ENCODE data around the gene SFR1.

DNA sequence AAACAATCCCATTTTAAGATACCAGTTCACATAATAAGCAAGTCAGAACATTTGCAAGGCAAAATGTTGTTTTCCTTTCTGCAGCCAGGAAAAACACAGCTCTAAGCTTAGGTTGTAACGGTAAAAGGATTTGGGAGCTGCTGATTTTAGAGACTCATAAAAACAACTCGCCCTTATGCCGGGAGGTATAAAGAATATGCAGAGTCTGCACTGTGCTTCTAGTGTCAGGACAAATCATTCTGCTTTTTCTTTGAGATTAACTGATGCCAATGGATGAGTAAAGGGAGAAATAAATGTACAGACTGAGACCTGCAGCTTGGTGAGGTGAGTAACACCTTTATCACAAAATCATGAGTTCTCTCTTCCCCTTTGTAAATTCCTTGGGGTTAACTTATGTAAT lies 2.0 kb upstream of the SFR1 start:
- TF ChIP-seq POLR2A (IDR thresholded peaks at IDR 0.05; ENCODE audit: low read length) = no peak
- TF ChIP-seq GATA1 (IDR thresholded peaks at IDR 0.05; ENCODE audit: low read depth, low read length) = no peak

Data from erythroblast (primary cell).